ENCODE measurements around the gene POLR2C. TPM values are rescaled to one million over a fixed set of nuclear protein-coding genes. Genes with fewer than 3 reads are reported as not detected.

POLR2C gene
- total RNA-seq, 2 experiments from 2014 or later = 48.6 to 61.7 TPM

GRCh38 chr16:57469046-57469445 is 6.6 kb downstream of the POLR2C start:
- Mint-ChIP-seq H3K27ac (no peak overlapping the region), H3K36me3 (peaks cover 27% of the 10 kb centered on the region)
- CTCF ChIA-PET = interaction anchor here (1.0 kb wide), 1 partner anchor 51 kb away, joined by 3 read pairs; no protein-coding TSS in a partner anchor

GRCh38 chr16:57469917-57470470 is 7.5 kb downstream of the POLR2C start:
- no peak for ATAC-seq
- CTCF ChIA-PET = no interaction called here
- no peak overlapping the region for H3K4me3 Mint-ChIP-seq
- H3K4me1 Mint-ChIP-seq = peaks cover 8% of the 10 kb centered on the region
- no peak for DNase-seq
- no peaks in the 10 kb centered on the region for H3K9me3 Mint-ChIP-seq (ENCODE audit: low read depth)
- no peaks in the 10 kb centered on the region for H3K27me3 Mint-ChIP-seq
- peaks cover 24% of the 10 kb centered on the region for H3K36me3 Mint-ChIP-seq
- no peak overlapping the region for H3K27ac Mint-ChIP-seq

More at GRCh38 chr16:57469046-57469445, 6.6 kb downstream of the POLR2C start:
- DNase-seq (no peak), ATAC-seq (no peak)
- Mint-ChIP-seq H3K4me1 (peaks cover 15% of the 10 kb centered on the region), H3K4me3 (no peak overlapping the region), H3K27me3 (no peaks in the 10 kb centered on the region), H3K9me3 (ENCODE audit: low read depth) (no peaks in the 10 kb centered on the region)

DNA sequence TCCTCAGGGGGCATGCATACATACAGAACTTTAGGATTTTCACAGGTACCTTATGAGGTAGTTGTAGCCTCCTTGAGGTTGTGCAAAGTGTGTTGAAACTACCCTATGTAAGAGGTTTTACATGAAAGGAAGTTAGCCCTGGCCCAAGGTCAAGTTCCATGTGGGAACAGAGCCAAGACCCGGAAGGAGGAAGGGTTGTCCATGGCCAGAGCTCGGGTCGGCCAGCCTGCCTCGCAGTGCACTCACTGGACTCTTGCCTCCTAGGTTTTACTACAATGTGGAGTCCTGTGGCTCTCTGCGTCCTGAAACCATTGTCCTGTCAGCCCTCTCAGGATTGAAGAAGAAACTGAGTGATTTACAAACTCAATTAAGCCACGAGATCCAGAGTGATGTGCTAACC is 8.2 kb downstream of the POLR2C start:
- no peak for ATAC-seq

GRCh38 chr16:57471209-57471608 is 8.7 kb downstream of the POLR2C start:
- Mint-ChIP-seq H3K36me3 (peaks cover 18% of the 10 kb centered on the region), H3K4me1 (peaks cover 11% of the 10 kb centered on the region), H3K4me3 (no peak overlapping the region), H3K9me3 (ENCODE audit: low read depth) (no peaks in the 10 kb centered on the region), H3K27ac (no peak overlapping the region), H3K27me3 (no peaks in the 10 kb centered on the region)
- no peak for DNase-seq
- ATAC-seq = no peak
- CTCF ChIA-PET = interaction anchor here (0.5 to 2.8 kb wide), 2 partner anchors 9 to 21 kb away, joined by 3 to 10 read pairs; partner anchors contain the start of gene POLR2C

More for the DNA sequence above, 8.2 kb downstream of the POLR2C start:
- CTCF ChIA-PET = interaction anchor here (0.5 to 2.8 kb wide), 2 partner anchors 8 to 20 kb away, joined by 3 to 10 read pairs; partner anchors contain the start of gene POLR2C
- H3K27me3 Mint-ChIP-seq = no peaks in the 10 kb centered on the region
- no peaks in the 10 kb centered on the region for H3K9me3 Mint-ChIP-seq (ENCODE audit: low read depth)
- H3K36me3 Mint-ChIP-seq = peaks cover 20% of the 10 kb centered on the region
- no peak for DNase-seq
- H3K27ac Mint-ChIP-seq = no peak overlapping the region
- peaks cover 7% of the 10 kb centered on the region for H3K4me1 Mint-ChIP-seq
- H3K4me3 Mint-ChIP-seq = no peak overlapping the region

- Mint-ChIP-seq H3K4me1 (peaks cover 15% of the 10 kb centered on the region), H3K9me3 (ENCODE audit: low read depth) (no peaks in the 10 kb centered on the region), H3K27ac (peak overlapping the region; percentile 33), H3K36me3 (peaks cover 18% of the 10 kb centered on the region), H3K4me3 (no peak overlapping the region), H3K27me3 (no peaks in the 10 kb centered on the region)
- ATAC-seq (no peak), DNase-seq (no peak)
- CTCF ChIA-PET = interaction anchor here (2.8 kb wide), 1 partner anchor 10 kb away, joined by 10 read pairs; the partner anchor contains the start of gene POLR2C
Observed at GRCh38 chr16:57471852-57472664, 9.6 kb downstream of the POLR2C start.

DNA sequence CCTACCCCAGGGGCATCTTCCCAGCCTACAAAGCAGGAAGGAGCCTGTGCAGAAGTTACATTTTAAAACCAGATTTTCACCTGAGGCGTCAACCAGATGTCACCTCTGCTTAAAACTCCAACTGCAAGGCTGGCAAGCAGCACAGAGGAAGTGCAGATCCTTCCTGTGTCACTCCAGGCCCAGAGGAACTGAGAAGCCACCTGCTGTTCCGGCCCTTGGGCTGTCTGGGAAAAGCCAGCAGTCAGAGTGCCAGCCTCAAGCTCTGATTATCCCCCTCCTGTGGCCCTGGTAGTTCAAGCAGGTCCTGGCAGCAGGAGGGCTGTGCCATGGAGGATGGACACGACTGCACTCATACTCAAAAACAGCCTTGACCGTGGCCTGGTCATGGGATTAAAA is 10.2 kb downstream of the POLR2C start:
- Mint-ChIP-seq H3K36me3 (peaks cover 17% of the 10 kb centered on the region), H3K27me3 (no peaks in the 10 kb centered on the region), H3K4me1 (peaks cover 15% of the 10 kb centered on the region), H3K9me3 (ENCODE audit: low read depth) (no peaks in the 10 kb centered on the region), H3K27ac (peak overlapping the region; percentile 28), H3K4me3 (no peak overlapping the region)
- ATAC-seq = no peak
- CTCF ChIA-PET = interaction anchor here (1.3 to 2.8 kb wide), 3 partner anchors 10 to 47 kb away, joined by 3 to 10 read pairs (median 5); partner anchors contain the start of gene POLR2C
- DNase-seq = no peak

GRCh38 chr16:57473176-57473840 is 10.8 kb downstream of the POLR2C start:
- ATAC-seq (no peak), DNase-seq (no peak)
- H3K36me3 Mint-ChIP-seq = peaks cover 14% of the 10 kb centered on the region
- CTCF ChIA-PET = interaction anchor here (1.3 to 2.8 kb wide), 3 partner anchors 11 to 46 kb away, joined by 3 to 10 read pairs (median 5); partner anchors contain the start of gene POLR2C
- no peak overlapping the region for H3K27ac Mint-ChIP-seq
- no peaks in the 10 kb centered on the region for H3K9me3 Mint-ChIP-seq (ENCODE audit: low read depth)
- no peaks in the 10 kb centered on the region for H3K27me3 Mint-ChIP-seq
- H3K4me1 Mint-ChIP-seq = peaks cover 14% of the 10 kb centered on the region
- H3K4me3 Mint-ChIP-seq = no peak overlapping the region

- peaks cover 13% of the 10 kb centered on the region for H3K36me3 Mint-ChIP-seq
- no peaks in the 10 kb centered on the region for H3K27me3 Mint-ChIP-seq
- CTCF ChIA-PET = interaction anchor here (1.2 to 4.4 kb wide), 4 partner anchors 13 to 57 kb away, joined by 3 to 22 read pairs (median 4); no protein-coding TSS in a partner anchor
- H3K9me3 Mint-ChIP-seq (ENCODE audit: low read depth) = no peaks in the 10 kb centered on the region
- DNase-seq (no peak), ATAC-seq (no peak)
- H3K4me3 Mint-ChIP-seq = no peak overlapping the region
- H3K27ac Mint-ChIP-seq = no peak overlapping the region
- peaks cover 14% of the 10 kb centered on the region for H3K4me1 Mint-ChIP-seq
Observed at GRCh38 chr16:57473906-57474305, 11.4 kb downstream of the POLR2C start.

DNA sequence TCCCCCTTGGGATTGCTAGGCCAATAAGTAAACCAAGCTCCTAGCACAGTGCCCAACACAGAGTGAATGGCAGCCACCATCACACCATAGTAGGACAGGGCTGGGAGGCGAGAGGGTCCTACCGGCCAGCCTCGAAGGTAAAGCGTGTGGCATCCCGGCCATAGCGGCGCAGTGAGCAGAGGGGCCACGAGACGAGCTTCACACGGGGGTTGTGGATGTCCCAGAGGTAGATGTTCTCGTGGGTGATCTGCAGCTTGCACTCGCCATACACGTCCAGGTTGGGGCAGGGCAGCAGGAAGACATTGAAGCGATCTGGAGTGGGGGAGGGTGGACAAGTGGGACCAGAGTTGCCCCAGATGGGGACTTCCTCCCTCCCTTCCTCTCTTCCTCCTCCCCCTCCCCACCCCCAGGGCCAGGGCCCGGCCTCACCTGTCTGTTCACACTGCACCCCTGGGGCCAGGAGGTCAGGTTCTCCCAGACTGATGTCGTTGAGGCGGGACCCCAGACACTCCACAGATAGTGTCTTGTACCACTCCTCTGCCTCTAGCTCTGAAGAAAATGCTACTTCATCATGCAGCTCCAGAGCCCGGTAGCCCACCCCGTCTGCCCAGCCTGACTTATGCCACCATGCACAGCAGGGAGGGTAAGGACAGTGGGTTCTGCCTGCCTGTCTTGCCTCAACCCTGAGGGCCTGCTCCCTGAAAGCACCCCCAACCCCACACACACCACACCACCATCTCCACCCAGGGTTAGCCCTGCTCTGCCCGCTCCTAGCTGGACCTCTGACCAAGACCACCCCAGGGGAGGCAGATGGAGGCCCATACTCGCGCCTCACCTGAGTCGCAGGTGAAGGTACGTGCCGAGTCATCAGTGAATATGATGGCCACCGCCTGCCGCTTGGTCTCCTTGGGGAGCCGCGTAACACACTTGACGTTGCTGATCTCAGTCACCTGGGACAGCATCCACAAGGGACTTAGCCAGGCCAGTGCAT is 12.5 kb downstream of the POLR2C start:
- Mint-ChIP-seq H3K4me3 (no peak overlapping the region), H3K27me3 (no peaks in the 10 kb centered on the region), H3K9me3 (ENCODE audit: low read depth) (no peaks in the 10 kb centered on the region), H3K27ac (peak overlapping the region; percentile 40), H3K4me1 (peaks cover 16% of the 10 kb centered on the region), H3K36me3 (peaks cover 5% of the 10 kb centered on the region)
- DNase-seq (no peak), ATAC-seq (no peak)
- CTCF ChIA-PET = interaction anchor here (0.6 to 4.4 kb wide), 16 partner anchors 9 to 174 kb away, joined by 3 to 22 read pairs (median 4); partner anchors contain the start of genes CIAPIN1, COQ9, DOK4 and POLR2C

DNA sequence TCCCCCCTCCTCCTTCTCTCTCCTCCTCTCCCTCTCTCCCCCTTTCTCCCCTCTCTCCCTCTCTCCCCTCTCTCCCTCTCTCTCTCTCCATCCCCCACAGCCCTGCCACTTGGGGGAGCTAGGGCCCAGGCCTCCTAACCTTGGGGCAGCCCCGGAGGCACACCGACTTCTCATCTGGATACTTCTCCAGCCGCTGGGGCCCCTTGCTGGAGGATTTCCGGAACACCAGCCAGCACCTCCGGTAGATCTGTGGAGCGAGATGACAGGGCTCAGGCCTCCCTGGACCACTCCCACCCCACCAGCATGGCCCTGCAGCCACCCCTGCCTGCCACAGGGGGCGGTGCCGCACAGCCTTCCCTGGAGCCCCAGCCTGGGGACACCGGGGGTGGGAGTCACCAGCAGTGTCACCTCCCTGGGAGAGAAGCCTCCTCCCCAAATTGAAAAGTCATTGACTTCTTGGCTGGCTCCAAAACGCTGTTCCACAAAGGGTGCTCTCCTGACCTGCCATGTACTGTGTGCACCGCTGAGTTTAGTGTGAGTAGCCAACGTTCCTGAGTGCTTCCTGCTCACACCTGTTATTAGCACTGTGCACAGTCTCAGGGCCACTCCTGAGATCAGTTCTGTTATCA is 13.3 kb downstream of the POLR2C start:
- DNase-seq (peak; percentile 93), ATAC-seq (peak; percentile 99)
- Mint-ChIP-seq H3K9me3 (ENCODE audit: low read depth) (no peaks in the 10 kb centered on the region), H3K27ac (peak overlapping the region; percentile 73), H3K36me3 (peaks cover 2% of the 10 kb centered on the region), H3K4me1 (peaks cover 16% of the 10 kb centered on the region), H3K27me3 (no peaks in the 10 kb centered on the region), H3K4me3 (peak overlapping the region; percentile 45)
- CTCF ChIA-PET = interaction anchor here (0.6 to 4.4 kb wide), 15 partner anchors 10 to 175 kb away, joined by 3 to 22 read pairs (median 4); partner anchors contain the start of genes CIAPIN1, COQ9, DOK4 and POLR2C

DNA sequence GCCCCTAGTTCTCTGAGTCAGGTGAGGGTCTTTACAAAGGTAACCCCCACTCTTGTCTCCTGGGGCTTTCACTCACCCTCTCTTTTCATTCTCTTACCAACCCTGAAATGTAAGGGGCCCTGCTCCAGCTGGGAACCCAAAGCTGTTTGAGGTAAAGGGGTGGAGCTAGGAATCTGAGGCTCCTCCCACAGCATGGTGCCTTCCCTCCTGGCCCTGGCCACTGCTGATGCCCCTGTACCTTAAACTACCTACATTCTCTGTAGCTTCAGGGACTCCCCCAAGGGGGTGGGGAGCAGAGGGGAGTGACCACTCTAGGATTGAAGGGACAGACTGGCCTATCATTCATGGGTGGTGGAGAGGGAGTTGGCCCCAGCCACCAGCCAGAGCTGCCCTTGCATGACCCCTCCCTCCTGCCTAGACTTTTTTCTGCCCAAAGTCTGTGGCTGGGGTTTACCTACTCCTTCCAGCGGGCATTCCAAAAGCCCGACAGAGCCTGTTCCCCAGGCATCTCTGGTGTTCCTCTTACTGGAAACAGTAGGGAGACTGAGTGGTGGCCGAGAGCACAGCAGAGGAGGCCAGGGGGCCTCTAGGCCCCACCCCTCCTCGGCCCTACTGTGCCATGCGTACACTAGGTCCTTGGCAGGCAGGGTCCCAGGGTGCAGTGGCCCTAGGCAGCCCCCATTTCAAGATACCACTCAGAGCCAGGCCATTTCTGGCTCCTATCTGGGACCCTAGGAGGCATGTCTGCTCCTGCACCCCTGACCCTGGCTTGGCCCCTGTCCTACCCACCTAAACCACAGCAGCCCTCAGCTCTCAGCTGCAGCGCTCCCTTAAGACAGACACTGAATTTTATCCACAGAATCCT is 14.3 kb downstream of the POLR2C start:
- H3K9me3 Mint-ChIP-seq (ENCODE audit: low read depth) = no peaks in the 10 kb centered on the region
- ATAC-seq = no peak
- no peaks in the 10 kb centered on the region for H3K36me3 Mint-ChIP-seq
- CTCF ChIA-PET = interaction anchor here (0.7 to 4.4 kb wide), 8 partner anchors 14 to 176 kb away, joined by 3 to 22 read pairs (median 4); partner anchors contain the start of genes CIAPIN1, COQ9 and POLR2C
- peaks cover 16% of the 10 kb centered on the region for H3K4me1 Mint-ChIP-seq
- H3K4me3 Mint-ChIP-seq = no peak overlapping the region
- no peaks in the 10 kb centered on the region for H3K27me3 Mint-ChIP-seq
- peak overlapping the region; percentile 73 for H3K27ac Mint-ChIP-seq
- DNase-seq = no peak

Data from activated CD8-positive, alpha-beta memory T cell treated with anti-CD3 and anti-CD28 coated beads, Interleukin-2, amount 10 ng/mL, durations not matched to agents 7 days and 5 days (primary cell).